ENCODE results near the gene ABHD8. TPM values are rescaled to one million over a fixed set of nuclear protein-coding genes. Genes with fewer than 3 reads are reported as not detected.

Gene ABHD8
- total RNA-seq, 1 experiment from 2014 or later, result 3.5 TPM

- no peak for DNase-seq (ENCODE audit: low spot score)
These were observed 60.6 kb downstream of the ABHD8 start for GRCh38 chr19:17242431-17243208.

Other genes with a start within 250 kb of the ABHD8 start
- gene HAUS8, start 228.0 kb downstream of the ABHD8 start, total RNA-seq (2014; rRNA removed; shearing (Covaris generic)), result 10.6 and 22.8 TPM in 2 replicates
- gene MYO9B, start 227.6 kb downstream of the ABHD8 start, total RNA-seq (2014; rRNA removed; shearing (Covaris generic)), result 15.1 and 21.0 TPM in 2 replicates
- 43.2 and 43.4 TPM in 2 replicates for gene USE1, start 88.1 kb downstream of the ABHD8 start, total RNA-seq (2014; rRNA removed; shearing (Covaris generic))
- gene OCEL1, start 77.2 kb downstream of the ABHD8 start, total RNA-seq (2014; rRNA removed; shearing (Covaris generic)), result 6.8 and 8.8 TPM in 2 replicates
- gene NR2F6, start 57.5 kb downstream of the ABHD8 start, total RNA-seq (2014; rRNA removed; shearing (Covaris generic)), result 24.8 and 38.6 TPM in 2 replicates
- not detected in 2 replicates for gene USHBP1, start 38.7 kb downstream of the ABHD8 start, total RNA-seq (2014; rRNA removed; shearing (Covaris generic))
- 154 and 167 TPM in 2 replicates for gene BABAM1, start 36.0 kb downstream of the ABHD8 start, total RNA-seq (2014; rRNA removed; shearing (Covaris generic))
- 0.06 TPM in 1 of 2 replicates, not detected in the other for gene ANKLE1, start 21.5 kb downstream of the ABHD8 start, total RNA-seq (2014; rRNA removed; shearing (Covaris generic))
- gene MRPL34, start 2.4 kb upstream of the ABHD8 start, total RNA-seq (2014; rRNA removed; shearing (Covaris generic)), result 48.0 and 76.2 TPM in 2 replicates
- gene DDA1, start 6.1 kb upstream of the ABHD8 start, total RNA-seq (2014; rRNA removed; shearing (Covaris generic)), result 20.0 and 34.3 TPM in 2 replicates
- 1.4 and 3.2 TPM in 2 replicates for gene ANO8, start 31.4 kb upstream of the ABHD8 start, total RNA-seq (2014; rRNA removed; shearing (Covaris generic))
- gene GTPBP3, start 34.1 kb upstream of the ABHD8 start, total RNA-seq (2014; rRNA removed; shearing (Covaris generic)), result 10.2 and 21.7 TPM in 2 replicates
- gene PLVAP, start 73.9 kb upstream of the ABHD8 start, total RNA-seq (2014; rRNA removed; shearing (Covaris generic)), result not detected in 2 replicates
- gene CCDC194, start 90.8 kb upstream of the ABHD8 start, total RNA-seq (2014; rRNA removed; shearing (Covaris generic)), result not detected in 2 replicates
- 273 and 396 TPM in 2 replicates for gene BST2, start 102.2 kb upstream of the ABHD8 start, total RNA-seq (2014; rRNA removed; shearing (Covaris generic))
- 155 and 216 TPM in 2 replicates for gene MVB12A, start 116.6 kb upstream of the ABHD8 start, total RNA-seq (2014; rRNA removed; shearing (Covaris generic))
- gene TMEM221, start 145.2 kb upstream of the ABHD8 start, total RNA-seq (2014; rRNA removed; shearing (Covaris generic)), result 0.27 and 1.1 TPM in 2 replicates
- gene NXNL1, start 157.5 kb upstream of the ABHD8 start, total RNA-seq (2014; rRNA removed; shearing (Covaris generic)), result not detected in 2 replicates
- gene SLC27A1, start 167.1 kb upstream of the ABHD8 start, total RNA-seq (2014; rRNA removed; shearing (Covaris generic)), result 3.6 and 4.8 TPM in 2 replicates
- 80.9 and 96.4 TPM in 2 replicates for gene PGLS, start 208.2 kb upstream of the ABHD8 start, total RNA-seq (2014; rRNA removed; shearing (Covaris generic))

Measured in H4 (cell line).